Choroid plexus epithelial cell (primary cell): ENCODE results near the gene GALNT9.

Experiments
- DNase-seq: peaks from one replicate; pipeline ENCODE4 v3.0.0-alpha.2; 2010; ENCODE audit warnings: low read depth
- H3K4me3 ChIP-seq: 2 replicates; pipeline ENCODE4 v1.5.1; 2011; ENCODE audit warnings: low read depth, mild to moderate bottlenecking, control low read depth, low read length, moderate library complexity
- CTCF ChIP-seq: conservative IDR thresholded peaks from 2 replicates; pipeline ENCODE4 v1.5.1; 2011; ENCODE audit warnings: low read depth, mild to moderate bottlenecking, control low read depth, inconsistent platforms, low read length, moderate library complexity

The GALNT9 gene

GRCh38 chr12:132217800-132218526 is 111.4 kb downstream of the GALNT9 start:
- no peak for DNase-seq
- no peak overlapping the region for H3K4me3 ChIP-seq
- no peak for TF ChIP-seq CTCF

DNA sequence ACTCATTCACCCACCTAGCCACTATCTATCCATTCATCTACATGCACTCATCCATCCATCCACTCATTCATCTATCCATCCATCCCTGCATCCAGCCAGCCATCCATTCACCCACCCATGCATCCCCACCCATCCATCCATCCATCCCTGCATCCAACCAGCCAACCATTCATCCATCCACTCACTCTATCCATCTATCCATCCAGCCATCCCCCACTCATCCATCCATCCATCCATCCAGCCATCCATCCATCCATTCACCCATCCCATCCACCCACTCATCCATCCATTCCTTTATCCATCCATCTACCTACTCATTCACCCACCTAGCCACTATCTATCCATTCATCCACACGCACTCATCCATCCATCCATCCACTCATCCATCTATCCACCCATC is 112.0 kb downstream of the GALNT9 start:
- DNase-seq, result no peak
- no peak overlapping the region for H3K4me3 ChIP-seq
- TF ChIP-seq CTCF, result no peak

DNA sequence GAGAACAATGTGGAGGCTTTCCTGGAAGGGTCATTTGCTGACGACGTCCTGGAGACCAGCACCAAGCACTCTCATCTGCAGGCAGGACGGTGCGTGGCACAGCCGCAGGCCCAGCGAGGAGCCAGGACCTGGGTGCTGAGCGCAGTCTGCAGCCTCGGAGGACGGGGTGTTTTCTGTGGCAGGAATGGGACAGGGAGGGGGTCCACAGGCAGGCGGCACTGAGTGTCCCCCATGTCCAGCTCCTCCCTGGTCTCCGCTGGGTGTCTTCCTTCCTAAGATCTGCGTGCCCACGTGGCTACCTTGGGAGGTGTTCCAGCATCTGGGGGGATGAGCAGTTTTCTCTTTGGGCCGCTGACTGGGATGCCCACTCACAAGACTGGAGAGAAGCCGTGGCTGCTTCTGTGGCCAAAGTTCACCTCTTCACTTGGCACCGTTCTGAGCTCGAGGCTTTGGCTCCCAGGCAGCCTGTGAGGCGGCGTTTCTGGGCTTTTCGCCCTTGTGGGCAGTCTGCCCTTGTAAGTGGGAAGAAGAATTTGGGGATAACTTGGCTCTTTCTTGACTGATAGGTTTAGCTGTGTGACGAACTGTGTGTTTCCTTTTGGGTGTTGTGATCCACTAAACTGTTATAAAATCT is 112.9 kb downstream of the GALNT9 start:
- no peak for DNase-seq
- no peak overlapping the region for H3K4me3 ChIP-seq
- TF ChIP-seq CTCF, result no peak

DNA sequence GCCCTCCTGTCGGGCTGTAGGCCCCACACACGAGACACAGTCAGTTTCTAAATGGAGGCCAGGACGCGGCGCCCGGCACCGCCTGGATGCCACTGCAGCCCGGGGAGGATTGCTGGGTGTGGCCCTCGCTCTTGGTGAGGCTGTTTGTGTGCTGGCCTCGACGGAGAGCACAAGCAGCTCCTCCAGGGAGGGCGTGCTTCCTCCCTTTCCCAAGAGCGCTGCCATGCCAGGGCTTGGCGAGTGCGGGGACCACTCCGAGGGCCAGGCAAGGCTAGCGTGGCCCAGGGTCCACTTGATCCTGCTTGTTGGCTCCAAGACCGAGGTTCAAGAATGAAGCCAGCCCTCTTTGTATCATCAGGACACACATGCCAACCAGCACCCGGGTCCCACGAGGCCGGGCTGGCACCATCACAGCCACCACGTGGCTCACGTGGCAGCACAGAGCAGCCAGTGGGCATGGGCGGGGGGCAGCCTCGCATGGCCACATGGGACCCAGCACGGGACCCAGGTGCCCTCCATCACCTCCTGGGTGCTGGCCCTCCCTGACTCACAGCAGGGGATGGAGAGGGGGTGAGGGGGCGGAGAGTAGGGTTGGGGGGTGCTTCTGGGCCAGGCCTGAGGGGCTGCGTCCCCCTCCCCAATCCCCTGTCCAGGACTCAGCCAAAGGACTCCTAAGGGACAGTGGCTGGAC is 113.9 kb downstream of the GALNT9 start:
- no peak for TF ChIP-seq CTCF
- H3K4me3 ChIP-seq, result no peak overlapping the region
- DNase-seq, result no peak

- no peak for TF ChIP-seq CTCF
Measured at GRCh38 chr12:132214891-132215290, 114.5 kb downstream of the GALNT9 start.

DNA sequence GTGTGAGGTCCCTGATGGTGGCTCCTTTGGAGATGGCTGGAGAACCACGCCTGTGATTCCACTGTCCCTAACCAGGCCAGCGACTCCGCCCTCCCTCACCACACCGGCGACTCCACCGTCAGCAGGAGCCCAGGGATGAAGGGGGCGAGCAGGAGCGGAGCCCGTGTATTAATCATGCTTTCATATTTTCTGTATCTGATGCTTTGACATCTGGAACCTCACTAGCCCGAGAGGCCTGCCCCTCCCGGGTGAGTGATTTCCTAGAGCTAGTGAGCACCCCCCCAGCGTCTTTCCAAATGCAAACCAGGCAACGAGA is 115.3 kb downstream of the GALNT9 start:
- no peak overlapping the region for H3K4me3 ChIP-seq
- DNase-seq, result no peak
- TF ChIP-seq CTCF, result no peak

More at GRCh38 chr12:132214891-132215290, 114.5 kb downstream of the GALNT9 start:
- no peak overlapping the region for H3K4me3 ChIP-seq
- no peak for DNase-seq
